HEK293 (cell line): Measurements from ENCODE around the gene OSBPL10.

ENCODE experiments used
- CTCF ChIA-PET: fragments of 350-600 bp; formaldehyde crosslinking; extraction: SDS; loops from one replicate; lab custom pipeline; 2021; ENCODE audit warnings: antibody characterized with exemption; lab: Yijun Ruan, JAX
- POLR2A ChIA-PET: fragments of 300-600 bp; formaldehyde crosslinking; extraction: SDS; loops from one replicate; lab custom pipeline; 2020; ENCODE audit warnings: antibody characterized with exemption, inconsistent platforms; lab: Yijun Ruan, JAX
- H3K27ac ChIP-seq: fragments of 200-500 bp; sonication (Bioruptor generic); 2 replicates; pipeline ENCODE4 v1.5.1; 2014; ENCODE audit warnings: low read depth, low read length, control low read depth, inconsistent platforms; ENCODE audit errors: extremely low read depth
- H3K36me3 ChIP-seq, 2 experiments: fragments of 200-500 bp in 1 of 2; sonication (Bioruptor generic) in 1 of 2; 1 replicate in 1 of 2; 2 replicates in 1 of 2; pipeline ENCODE4 v1.5.1; 2014 to 2017; ENCODE audit warnings: inconsistent platforms in 2 of 2, low read length in 2 of 2; ENCODE audit not compliant: control insufficient read depth in 2 of 2, insufficient read depth in 1 of 2
- H3K4me1 ChIP-seq: fragments of 200-500 bp; sonication (Bioruptor generic); 2 replicates; pipeline ENCODE4 v1.5.1; 2014; ENCODE audit warnings: mild to moderate bottlenecking, low read length, inconsistent platforms; ENCODE audit not compliant: control insufficient read depth, insufficient read depth
- H3K4me3 ChIP-seq: 2 replicates; pipeline ENCODE4 v1.5.1; 2011; ENCODE audit warnings: low read depth, mild to moderate bottlenecking, control low read depth, low read length, moderate library complexity
- H3K9me3 ChIP-seq: fragments of 200-500 bp; sonication (Bioruptor generic); 2 replicates; pipeline ENCODE4 v1.5.1; 2014; ENCODE audit warnings: low read depth, low read length, inconsistent platforms; ENCODE audit not compliant: control insufficient read depth, insufficient read depth
- BCL11A ChIP-seq: fragments of 450-650 bp; formaldehyde crosslinking; IDR thresholded peaks from 2 replicates; pipeline ENCODE4 v1.5.1; 2016; ENCODE audit warnings: low read depth, missing biosample characterization, missing genetic modification characterization
- CTCF ChIP-seq: fragments of 450-650 bp; formaldehyde crosslinking; IDR thresholded peaks from 2 replicates; pipeline ENCODE4 v1.5.1; 2016; ENCODE audit warnings: missing biosample characterization, missing genetic modification characterization
- GFI1B ChIP-seq: fragments of 450-650 bp; formaldehyde crosslinking; IDR thresholded peaks from 2 replicates; pipeline ENCODE4 v1.5.1; 2016; ENCODE audit warnings: missing biosample characterization, missing genetic modification characterization
- GLI4 ChIP-seq: fragments of 450-650 bp; formaldehyde crosslinking; IDR thresholded peaks from 2 replicates; pipeline ENCODE4 v1.5.1; 2016; ENCODE audit warnings: missing biosample characterization, missing genetic modification characterization
- IKZF3 ChIP-seq: fragments of 450-650 bp; IDR thresholded peaks from 2 replicates; pipeline ENCODE4 v1.5.0; 2018; ENCODE audit warnings: missing biosample characterization, mild to moderate bottlenecking, missing genetic modification characterization, moderate library complexity
- KLF1 ChIP-seq: fragments of 450-650 bp; formaldehyde crosslinking; IDR thresholded peaks from 2 replicates; pipeline ENCODE4 v1.5.1; 2016; ENCODE audit warnings: missing biosample characterization, missing genetic modification characterization
- KLF8 ChIP-seq: fragments of 450-650 bp; formaldehyde crosslinking; IDR thresholded peaks from 2 replicates; pipeline ENCODE4 v1.5.1; 2016; ENCODE audit warnings: missing biosample characterization, missing genetic modification characterization
- SCRT2 ChIP-seq: fragments of 450-650 bp; formaldehyde crosslinking; IDR thresholded peaks from 2 replicates; pipeline ENCODE4 v1.5.1; 2016; ENCODE audit warnings: missing biosample characterization, missing genetic modification characterization
- SP7 ChIP-seq: fragments of 450-650 bp; formaldehyde crosslinking; IDR thresholded peaks from 2 replicates; pipeline ENCODE4 v1.5.1; 2016; ENCODE audit warnings: missing biosample characterization, missing genetic modification characterization
- ZBTB48 ChIP-seq: fragments of 450-650 bp; formaldehyde crosslinking; IDR thresholded peaks from 2 replicates; pipeline ENCODE4 v1.5.1; 2016; ENCODE audit warnings: missing biosample characterization, missing genetic modification characterization
- ZEB2 ChIP-seq: fragments of 450-650 bp; formaldehyde crosslinking; IDR thresholded peaks from 2 replicates; pipeline ENCODE4 v1.5.1; 2016; ENCODE audit warnings: missing biosample characterization, missing genetic modification characterization
- ZFP37 ChIP-seq: fragments of 450-650 bp; formaldehyde crosslinking; IDR thresholded peaks from 2 replicates; pipeline ENCODE4 v1.5.1; 2016; ENCODE audit warnings: missing biosample characterization, missing genetic modification characterization
- ZNF211 ChIP-seq: fragments of 450-650 bp; formaldehyde crosslinking; IDR thresholded peaks from 2 replicates; pipeline ENCODE4 v1.5.1; 2016; ENCODE audit warnings: low read depth, missing biosample characterization, missing genetic modification characterization
- ZNF280D ChIP-seq: fragments of 450-650 bp; formaldehyde crosslinking; IDR thresholded peaks from 2 replicates; pipeline ENCODE4 v1.5.1; 2016; ENCODE audit warnings: missing biosample characterization, missing genetic modification characterization
- ZNF341 ChIP-seq: fragments of 450-650 bp; formaldehyde crosslinking; IDR thresholded peaks from 2 replicates; pipeline ENCODE4; 2016; ENCODE audit warnings: low read depth, missing biosample characterization, missing genetic modification characterization
- ZNF404 ChIP-seq: fragments of 450-650 bp; formaldehyde crosslinking; IDR thresholded peaks from 2 replicates; pipeline ENCODE4 v1.5.1; 2017; ENCODE audit warnings: missing biosample characterization, missing genetic modification characterization
- ZNF571 ChIP-seq: fragments of 450-650 bp; formaldehyde crosslinking; IDR thresholded peaks from 2 replicates; pipeline ENCODE4 v1.5.0; 2017; ENCODE audit warnings: missing biosample characterization, missing genetic modification characterization
- ZNF624 ChIP-seq: fragments of 450-650 bp; formaldehyde crosslinking; IDR thresholded peaks from 2 replicates; pipeline ENCODE4 v1.5.1; 2017; ENCODE audit warnings: missing biosample characterization, missing genetic modification characterization
- ZNF701 ChIP-seq: fragments of 450-650 bp; formaldehyde crosslinking; IDR thresholded peaks from 2 replicates; pipeline ENCODE4 v1.5.1; 2016; ENCODE audit warnings: missing biosample characterization, missing genetic modification characterization
- ZSCAN16 ChIP-seq: fragments of 450-650 bp; formaldehyde crosslinking; IDR thresholded peaks from 2 replicates; pipeline ENCODE4 v1.5.1; 2016; ENCODE audit warnings: missing biosample characterization, missing genetic modification characterization

The OSBPL10 gene

DNA sequence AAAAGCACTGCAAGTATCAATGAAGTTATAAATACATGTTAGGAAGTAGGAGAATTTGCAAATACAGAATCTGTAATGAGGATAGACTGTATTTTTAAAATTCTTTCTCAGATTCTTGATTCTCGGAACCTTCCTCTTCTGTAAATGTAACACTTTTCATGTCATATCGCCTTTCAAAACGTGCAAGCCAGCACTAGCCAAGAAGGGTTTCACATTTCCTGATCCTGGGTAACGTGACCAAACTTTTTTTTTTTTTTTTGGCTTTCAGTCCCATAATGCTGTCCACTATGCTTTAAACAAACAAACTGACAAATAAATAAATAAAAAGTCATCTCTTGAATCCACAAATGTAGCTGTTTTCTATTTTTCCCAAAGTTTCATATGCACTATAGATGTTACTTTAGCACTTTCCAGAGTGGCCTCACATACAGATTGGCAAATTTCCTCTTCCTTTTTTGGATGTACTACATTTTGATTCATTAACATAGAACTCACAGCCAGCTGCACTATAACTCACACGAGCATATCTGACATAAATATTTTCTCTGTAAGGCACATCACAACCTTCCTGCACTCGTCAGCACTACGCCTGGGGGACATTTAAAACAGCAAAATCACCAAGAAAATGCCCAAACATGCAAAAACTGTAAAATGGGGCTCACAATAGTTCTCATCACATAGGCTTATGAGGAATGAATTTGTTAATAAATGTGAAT, 208.1 kb downstream of the OSBPL10 start:
- TF ChIP-seq GFI1B (no peak), ZNF624 (tag by site-specific recombination) (no peak), IKZF3 (tag by site-specific recombination) (no peak), KLF8 (tag by site-specific recombination) (no peak), SCRT2 (tag by site-specific recombination) (no peak)
- H3K4me3 ChIP-seq, result no peak overlapping the region
- POLR2A ChIA-PET, result no interaction called here
- no peaks in the 10 kb centered on the region for H3K4me1 ChIP-seq
- H3K27ac ChIP-seq, result no peak overlapping the region
- no peaks in the 10 kb centered on the region for H3K9me3 ChIP-seq
- H3K36me3 ChIP-seq, result no peaks in the 10 kb centered on the region
- CTCF ChIA-PET, result no interaction called here

- H3K9me3 ChIP-seq, result no peaks in the 10 kb centered on the region
- H3K4me3 ChIP-seq, result no peak overlapping the region
- H3K4me1 ChIP-seq, result no peaks in the 10 kb centered on the region
- H3K36me3 ChIP-seq, result no peaks in the 10 kb centered on the region
- TF ChIP-seq ZNF571 (tag by site-specific recombination) (no peak), ZEB2 (no peak), ZNF701 (tag by site-specific recombination) (no peak), ZNF280D (tag by site-specific recombination) (no peak), SP7 (no peak), ZSCAN16 (no peak), ZNF404 (no peak), ZNF341 (tag by site-specific recombination) (no peak), ZFP37 (tag by site-specific recombination) (no peak), CTCF (tag by site-specific recombination) (no peak), BCL11A (tag by site-specific recombination) (no peak), ZNF211 (tag by site-specific recombination) (no peak), GLI4 (tag by site-specific recombination) (no peak), KLF1 (tag by site-specific recombination) (no peak), ZBTB48 (tag by site-specific recombination) (no peak)
- TF ChIP-seq, all 188 proteins: peak for 0
- no peak overlapping the region for H3K27ac ChIP-seq
- CTCF ChIA-PET, result no interaction called here
- POLR2A ChIA-PET, result no interaction called here
Observed at GRCh38 chr3:31772272-31772671, 208.8 kb downstream of the OSBPL10 start.
